Calu3 (cell line): ENCODE results near the gene DHX58. TPM values are rescaled to one million over a fixed set of nuclear protein-coding genes. Genes with fewer than 3 reads are reported as not detected.

ENCODE experiments used
- BruUV-seq: library from RNA; stranded (reverse); fragments of 400-500 nt; replicated peaks from 2 replicates; lab custom pipeline; 2021; lab: Mats Ljungman, UMichigan
- CTCF ChIA-PET: fragments of 300-600 bp; sonication (Branson Sonifier 250); formaldehyde crosslinking; loops from one replicate; lab custom pipeline; 2022; ENCODE audit warnings: antibody characterized with exemption; lab: Charles Lee
- DNase-seq: peaks from one replicate; pipeline ENCODE4 v3.0.0; 2022
- H3K27ac Mint-ChIP-seq: one replicate; pipeline ENCODE4 v1.8.0; 2022; ENCODE audit warnings: mixed read lengths; ENCODE audit not compliant: unreplicated experiment
- H3K27me3 Mint-ChIP-seq: one replicate; pipeline ENCODE4 v1.8.0; 2022; ENCODE audit warnings: mixed read lengths; ENCODE audit not compliant: unreplicated experiment
- H3K36me3 Mint-ChIP-seq: one replicate; pipeline ENCODE4 v1.8.0; 2022; ENCODE audit warnings: mild to moderate bottlenecking, moderate library complexity, mixed read lengths; ENCODE audit not compliant: insufficient read depth, unreplicated experiment
- H3K4me1 Mint-ChIP-seq: one replicate; pipeline ENCODE4 v1.8.0; 2022; ENCODE audit warnings: mild to moderate bottlenecking, low read depth, mixed read lengths; ENCODE audit not compliant: unreplicated experiment
- H3K4me3 Mint-ChIP-seq: one replicate; pipeline ENCODE4 v1.8.0; 2022; ENCODE audit warnings: mild to moderate bottlenecking, low read depth, moderate library complexity, mixed read lengths; ENCODE audit not compliant: unreplicated experiment
- H3K9me3 Mint-ChIP-seq: one replicate; pipeline ENCODE4 v1.8.0; 2022; ENCODE audit warnings: low read depth, mixed read lengths; ENCODE audit not compliant: unreplicated experiment
- intact Hi-C: fragments of 100-400 bp; cut with micrococcal nuclease; formaldehyde crosslinking; loops from one replicate; pipeline ENCODE4 v1.10.0; 2022; ENCODE audit not compliant: unreplicated experiment
- total RNA-seq: library from RNA; stranded (reverse); gene quantifications from 2 replicates; pipeline ENCODE4 v1.2.3, GENCODE V29; 2022
- TF ChIP-seq, protein P1 (sequence below): fragments of 200-600 bp; IDR thresholded peaks from one replicate; pipeline ENCODE4 v1.8.0; 2022; ENCODE audit warnings: antibody characterized with exemption; ENCODE audit not compliant: unreplicated experiment

Gene DHX58
- total RNA-seq, 1 experiment from 2014 or later = 45.6 TPM

DNA sequence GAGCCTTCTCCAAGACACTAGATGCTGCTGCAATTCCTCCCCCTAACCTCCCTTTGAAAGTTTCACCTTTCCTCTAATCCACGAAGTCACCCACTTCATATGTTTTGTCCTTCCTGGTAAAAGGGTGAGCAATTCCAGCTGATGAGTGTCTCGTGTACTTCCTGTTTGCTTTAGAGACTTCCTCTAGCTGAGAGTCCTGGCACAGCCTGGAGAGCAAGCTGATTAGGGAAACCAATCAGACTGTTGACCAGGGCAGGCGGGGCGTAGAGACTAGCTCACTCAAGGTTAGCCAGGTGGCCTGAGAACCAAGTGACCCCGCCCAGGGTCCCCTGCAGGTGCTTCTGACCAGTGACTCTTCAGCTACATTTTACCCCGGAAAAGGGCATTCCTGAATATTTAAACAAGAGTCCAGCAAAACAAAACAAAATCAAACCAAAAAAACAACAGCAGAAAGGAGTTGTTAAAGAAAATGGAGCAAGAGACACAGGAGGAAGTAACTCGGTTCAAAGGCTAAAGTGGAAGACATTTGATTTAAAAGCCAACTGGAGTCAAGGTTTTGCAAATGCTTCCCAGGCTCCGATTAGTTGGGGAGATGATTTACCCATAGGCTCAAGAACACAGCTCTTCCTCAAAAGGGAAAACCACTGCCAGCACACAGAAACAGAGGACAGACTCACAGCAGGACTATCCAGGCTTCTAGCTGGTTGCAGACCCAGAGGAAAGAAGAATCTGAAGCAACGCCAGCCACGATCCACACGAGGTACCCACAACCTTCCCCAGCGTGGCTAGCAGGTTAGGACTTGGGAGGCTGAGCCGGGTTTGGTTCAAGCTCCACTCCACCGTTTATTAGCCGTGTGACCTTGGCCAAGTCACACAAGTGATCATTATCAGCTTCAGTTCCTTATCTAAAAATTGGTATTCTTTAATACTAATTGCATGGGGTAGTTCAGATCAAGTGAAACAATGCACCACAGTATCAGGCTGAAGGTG lies 23.4 kb upstream of the DHX58 start:
- TSS peak; percentile 96 for BruUV-seq
- H3K4me3 Mint-ChIP-seq = peak overlapping the region; percentile 69
- H3K36me3 Mint-ChIP-seq = peaks cover 54% of the 10 kb centered on the region
- TF ChIP-seq, protein P1, sequence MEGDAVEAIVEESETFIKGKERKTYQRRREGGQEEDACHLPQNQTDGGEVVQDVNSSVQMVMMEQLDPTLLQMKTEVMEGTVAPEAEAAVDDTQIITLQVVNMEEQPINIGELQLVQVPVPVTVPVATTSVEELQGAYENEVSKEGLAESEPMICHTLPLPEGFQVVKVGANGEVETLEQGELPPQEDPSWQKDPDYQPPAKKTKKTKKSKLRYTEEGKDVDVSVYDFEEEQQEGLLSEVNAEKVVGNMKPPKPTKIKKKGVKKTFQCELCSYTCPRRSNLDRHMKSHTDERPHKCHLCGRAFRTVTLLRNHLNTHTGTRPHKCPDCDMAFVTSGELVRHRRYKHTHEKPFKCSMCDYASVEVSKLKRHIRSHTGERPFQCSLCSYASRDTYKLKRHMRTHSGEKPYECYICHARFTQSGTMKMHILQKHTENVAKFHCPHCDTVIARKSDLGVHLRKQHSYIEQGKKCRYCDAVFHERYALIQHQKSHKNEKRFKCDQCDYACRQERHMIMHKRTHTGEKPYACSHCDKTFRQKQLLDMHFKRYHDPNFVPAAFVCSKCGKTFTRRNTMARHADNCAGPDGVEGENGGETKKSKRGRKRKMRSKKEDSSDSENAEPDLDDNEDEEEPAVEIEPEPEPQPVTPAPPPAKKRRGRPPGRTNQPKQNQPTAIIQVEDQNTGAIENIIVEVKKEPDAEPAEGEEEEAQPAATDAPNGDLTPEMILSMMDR = no peak
- intact Hi-C loops = loop anchor here (10.0 kb wide), 1 partner anchor 139 kb away; the partner anchor contains the start of gene STAT5B
- H3K4me1 Mint-ChIP-seq = peaks cover 49% of the 10 kb centered on the region
- H3K9me3 Mint-ChIP-seq = no peaks in the 10 kb centered on the region
- peak overlapping the region; percentile 67 for H3K27ac Mint-ChIP-seq
- CTCF ChIA-PET = interaction anchor here (0.5 to 1.4 kb wide), 8 partner anchors 15 to 228 kb away, joined by 3 to 11 read pairs (median 4); partner anchors contain the start of genes CNP and KAT2A
- no peaks in the 10 kb centered on the region for H3K27me3 Mint-ChIP-seq
- DNase-seq = peak; percentile 90

DNA sequence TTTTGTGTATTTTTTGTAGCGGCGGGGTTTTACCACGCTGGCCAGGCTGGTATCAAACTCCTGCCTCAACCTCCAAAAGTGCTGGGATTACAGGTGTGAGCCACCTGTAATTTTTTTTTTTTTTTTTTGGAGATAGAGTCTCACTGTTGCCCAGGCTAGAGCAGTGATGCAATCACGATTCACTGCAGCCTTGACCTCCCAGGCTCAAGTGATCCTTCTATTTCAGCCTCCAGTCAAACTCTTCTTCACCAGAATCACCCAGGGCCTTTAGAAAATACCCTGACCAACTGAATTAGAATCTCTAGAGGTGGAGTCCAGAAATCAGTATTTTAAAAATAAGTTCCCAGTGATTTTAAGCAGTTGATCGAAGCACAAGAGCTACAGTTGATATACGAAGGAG lies 22.6 kb upstream of the DHX58 start:
- Mint-ChIP-seq H3K4me3 (no peak overlapping the region), H3K27ac (peak overlapping the region; percentile 67), H3K36me3 (peaks cover 55% of the 10 kb centered on the region), H3K9me3 (no peaks in the 10 kb centered on the region), H3K4me1 (peaks cover 50% of the 10 kb centered on the region), H3K27me3 (no peaks in the 10 kb centered on the region)
- CTCF ChIA-PET = interaction anchor here (0.6 to 1.3 kb wide), 7 partner anchors 14 to 228 kb away, joined by 3 to 11 read pairs (median 3); partner anchors contain the start of gene KAT2A
- no peak for DNase-seq
- TF ChIP-seq, protein P1 = no peak
- BruUV-seq = no TSS peak
- intact Hi-C loops = loop anchor here (10.0 kb wide), 1 partner anchor 140 kb away; the partner anchor contains the start of gene STAT5B

DNA sequence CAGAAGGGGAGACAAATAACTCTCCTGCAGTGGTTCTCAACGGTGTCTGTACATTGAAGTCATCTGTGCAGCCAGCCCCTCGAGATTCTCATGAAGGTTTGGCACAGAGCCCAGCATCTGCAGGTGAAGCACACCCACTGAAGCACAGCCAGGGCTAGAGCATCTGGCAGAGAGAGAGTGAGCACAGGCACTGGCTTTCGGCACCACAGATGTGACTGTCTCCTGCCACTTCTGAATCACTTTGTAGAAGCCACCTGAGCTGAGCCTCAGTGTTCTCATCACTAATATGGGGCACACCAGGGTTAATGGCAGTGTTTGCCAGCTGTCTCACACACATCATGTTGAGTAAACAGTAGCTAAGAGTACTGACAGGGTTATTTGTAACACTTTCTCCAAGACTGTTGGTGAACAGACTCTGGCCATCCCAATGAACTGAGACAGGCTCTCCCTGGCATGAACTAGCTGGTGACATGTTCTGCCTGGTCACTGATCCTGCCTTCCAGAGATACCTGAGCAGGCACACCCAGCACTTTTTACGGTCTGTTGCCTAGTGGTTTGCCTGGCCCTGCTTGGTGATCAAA lies 21.0 kb upstream of the DHX58 start:
- Mint-ChIP-seq H3K27me3 (no peaks in the 10 kb centered on the region), H3K4me3 (peak overlapping the region; percentile 29), H3K4me1 (peaks cover 53% of the 10 kb centered on the region), H3K9me3 (no peaks in the 10 kb centered on the region), H3K27ac (peak overlapping the region; percentile 43), H3K36me3 (peaks cover 59% of the 10 kb centered on the region)
- CTCF ChIA-PET = interaction anchor here (0.6 to 0.8 kb wide), 3 partner anchors 9 to 333 kb away, joined by 3 to 6 read pairs (median 4); no protein-coding TSS in a partner anchor
- BruUV-seq = no TSS peak
- no peak for DNase-seq
- TF ChIP-seq, protein P1 = no peak
- intact Hi-C loops = loop anchor here (10.0 kb wide), 1 partner anchor 141 kb away; the partner anchor contains the start of gene STAT5B

DNA sequence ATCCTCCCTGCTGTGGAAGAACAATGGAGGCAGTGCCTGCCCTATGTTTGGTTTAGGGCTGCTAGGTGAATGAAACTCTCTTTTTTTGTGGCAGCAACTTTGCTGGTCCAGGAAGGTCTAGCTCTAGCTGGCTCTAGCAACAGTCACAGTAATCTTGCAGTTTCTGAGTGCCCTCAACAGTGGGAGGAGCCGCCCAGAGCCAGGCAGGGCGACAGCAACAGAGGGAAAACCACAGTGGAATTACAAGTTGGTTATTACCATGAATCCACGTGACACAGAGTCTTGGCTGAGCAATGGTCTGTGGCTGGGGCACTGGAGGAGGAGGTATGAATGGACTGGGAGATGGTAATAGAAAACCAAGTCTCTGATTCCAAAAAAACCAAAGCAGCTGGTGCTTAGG lies 20.4 kb upstream of the DHX58 start:
- H3K27ac Mint-ChIP-seq = peak overlapping the region; percentile 43
- peak; percentile 72 for DNase-seq
- H3K27me3 Mint-ChIP-seq = no peaks in the 10 kb centered on the region
- no peaks in the 10 kb centered on the region for H3K9me3 Mint-ChIP-seq
- peak overlapping the region; percentile 29 for H3K4me3 Mint-ChIP-seq
- intact Hi-C loops = loop anchor here (10.0 kb wide), 1 partner anchor 142 kb away; the partner anchor contains the start of gene STAT5B
- CTCF ChIA-PET = interaction anchor here (0.6 to 1.1 kb wide), 3 partner anchors 11 to 332 kb away, joined by 3 to 6 read pairs (median 3); partner anchors contain the start of genes GHDC, HSPB9 and KAT2A
- no TSS peak for BruUV-seq
- TF ChIP-seq, protein P1 = no peak
- H3K36me3 Mint-ChIP-seq = peaks cover 60% of the 10 kb centered on the region
- H3K4me1 Mint-ChIP-seq = peaks cover 57% of the 10 kb centered on the region
